OCI-LY7 (cell line): Measurements from ENCODE around the gene POC1B.

Experiments
- EZH2phosphoT487 ChIP-seq: fragments of 200-600 bp; sonication (generic); IDR thresholded peaks from 2 replicates; pipeline ENCODE4 v1.6.1; 2018; ENCODE audit warnings: low read depth, borderline replicate concordance, mild to moderate bottlenecking, mixed run types, antibody characterized with exemption, low read length, moderate library complexity, mixed read lengths
- TF ChIP-seq, protein P1 (sequence below): fragments of 200-600 bp; sonication (generic); conservative IDR thresholded peaks from 2 replicates; pipeline ENCODE4 v1.5.1; 2014; ENCODE audit warnings: mild to moderate bottlenecking, antibody characterized with exemption, low read length, moderate library complexity, mixed read lengths

DNA sequence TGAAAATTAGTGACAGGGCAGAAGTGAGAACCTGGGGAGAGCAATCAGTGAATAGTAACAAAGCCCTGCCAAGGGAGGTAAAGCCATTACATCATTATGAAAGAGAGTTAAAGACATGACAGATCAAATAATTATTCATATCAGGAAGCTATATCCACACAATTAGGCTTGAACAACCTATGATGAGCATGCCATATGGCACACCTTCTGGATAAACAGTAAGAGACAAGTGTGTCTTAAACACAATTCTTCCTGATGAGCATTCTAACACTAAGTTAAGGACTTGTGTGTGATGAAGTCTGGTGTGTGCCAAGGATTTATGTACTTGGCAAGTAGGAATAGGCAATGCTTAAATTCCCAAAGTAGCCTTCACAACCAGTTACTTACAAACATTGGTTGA lies 77.3 kb downstream of the POC1B start:
- TF ChIP-seq, protein P1, sequence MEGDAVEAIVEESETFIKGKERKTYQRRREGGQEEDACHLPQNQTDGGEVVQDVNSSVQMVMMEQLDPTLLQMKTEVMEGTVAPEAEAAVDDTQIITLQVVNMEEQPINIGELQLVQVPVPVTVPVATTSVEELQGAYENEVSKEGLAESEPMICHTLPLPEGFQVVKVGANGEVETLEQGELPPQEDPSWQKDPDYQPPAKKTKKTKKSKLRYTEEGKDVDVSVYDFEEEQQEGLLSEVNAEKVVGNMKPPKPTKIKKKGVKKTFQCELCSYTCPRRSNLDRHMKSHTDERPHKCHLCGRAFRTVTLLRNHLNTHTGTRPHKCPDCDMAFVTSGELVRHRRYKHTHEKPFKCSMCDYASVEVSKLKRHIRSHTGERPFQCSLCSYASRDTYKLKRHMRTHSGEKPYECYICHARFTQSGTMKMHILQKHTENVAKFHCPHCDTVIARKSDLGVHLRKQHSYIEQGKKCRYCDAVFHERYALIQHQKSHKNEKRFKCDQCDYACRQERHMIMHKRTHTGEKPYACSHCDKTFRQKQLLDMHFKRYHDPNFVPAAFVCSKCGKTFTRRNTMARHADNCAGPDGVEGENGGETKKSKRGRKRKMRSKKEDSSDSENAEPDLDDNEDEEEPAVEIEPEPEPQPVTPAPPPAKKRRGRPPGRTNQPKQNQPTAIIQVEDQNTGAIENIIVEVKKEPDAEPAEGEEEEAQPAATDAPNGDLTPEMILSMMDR = no peak
- no peak for TF ChIP-seq EZH2phosphoT487
